B cell (primary cell): ENCODE results near the gene ECM2. TPM values are rescaled to one million over a fixed set of nuclear protein-coding genes. Genes with fewer than 3 reads are reported as not detected.

Experiments used
- ATAC-seq: fragments of 200-7000 bp; cut with Tn5 transposase; one replicate; pipeline ENCODE4 v1.10.0; 2021; ENCODE audit warnings: low read depth, mild to moderate bottlenecking, moderate number of reproducible peaks, moderate library complexity
- CTCF ChIA-PET: fragments of 350-600 bp; sonication (Branson Sonifier 250); formaldehyde crosslinking; loops from one replicate; lab custom pipeline; 2021; ENCODE audit warnings: antibody characterized with exemption, inconsistent platforms; lab: Charles Lee
- POLR2A ChIA-PET: fragments of 350-600 bp; sonication (Branson Sonifier 250); formaldehyde crosslinking; loops from one replicate; lab custom pipeline; 2021; ENCODE audit warnings: antibody characterized with exemption; lab: Charles Lee
- DNase-seq: peaks from one replicate; pipeline ENCODE4 v3.0.0; 2013
- H2AFZ ChIP-seq: 2 replicates; pipeline ENCODE4 v1.6.1; 2012; ENCODE audit warnings: mild to moderate bottlenecking, low read depth, low read length; ENCODE audit not compliant: insufficient read depth, poor library complexity, severe bottlenecking
- H3K27ac ChIP-seq, 2 donors: 1 replicate in 1 of 2; 2 replicates in 1 of 2; pipeline ENCODE4 v1.5.1; 2012 to 2013; ENCODE audit warnings: low read length in 2 of 2, mild to moderate bottlenecking in 2 of 2, moderate library complexity in 1 of 2
- H3K27me3 ChIP-seq, 4 experiments: fragments of 200-600 bp in 1 of 4; sonication (generic) in 1 of 4; replicated peaks in 1 of 4; 1 replicate in 2 of 4; 2 replicates in 2 of 4; pipeline versions ENCODE4 v1.6.1 to v1.7.0; 2013 to 2016; ENCODE audit warnings: low read length in 3 of 4, mild to moderate bottlenecking in 2 of 4, mixed read lengths in 1 of 4, moderate library complexity in 1 of 4; ENCODE audit not compliant: insufficient read depth in 4 of 4, control insufficient read depth in 3 of 4; ENCODE audit errors: control extremely low read depth in 1 of 4
- H3K36me3 ChIP-seq, 2 experiments: replicated peaks in 1 of 2; 1 replicate in 1 of 2; 2 replicates in 1 of 2; pipeline versions ENCODE4 v1.6.1 to v1.7.1; 2013; ENCODE audit warnings: low read length in 1 of 2; ENCODE audit not compliant: insufficient read depth in 2 of 2, control insufficient read depth in 1 of 2; ENCODE audit errors: control extremely low read depth in 1 of 2, extremely low read depth in 1 of 2
- H3K4me1 ChIP-seq, 2 donors: fragments of 200-600 bp in 1 of 2; sonication (generic) in 1 of 2; 1 replicate in 1 of 2; 2 replicates in 1 of 2; pipeline versions ENCODE4 v1.5.1 to v1.6.1; 2013 to 2017; ENCODE audit warnings: low read length in 2 of 2; ENCODE audit not compliant: control insufficient read depth in 2 of 2, insufficient read depth in 2 of 2
- H3K4me2 ChIP-seq: replicated peaks from 2 replicates; pipeline ENCODE3; 2012; ENCODE audit warnings: mild to moderate bottlenecking, low read depth, low read length; ENCODE audit not compliant: poor library complexity, severe bottlenecking
- H3K4me3 ChIP-seq, 5 experiments: fragments of 200-600 bp in 1 of 5; sonication (generic) in 1 of 5; 1 replicate in 3 of 5; 2 replicates in 2 of 5; pipeline versions ENCODE4 v1.5.1 to v1.7.0; 2011 to 2016; ENCODE audit warnings: low read length in 4 of 5, mild to moderate bottlenecking in 4 of 5, low read depth in 2 of 5, control low read depth in 1 of 5, moderate library complexity in 1 of 5; ENCODE audit not compliant: insufficient read depth in 1 of 5; ENCODE audit errors: control extremely low read depth in 1 of 5, extremely low read depth in 1 of 5
- H3K79me2 ChIP-seq: fragments of 200-600 bp; sonication (generic); one replicate; pipeline ENCODE4 v1.6.0; 2016; ENCODE audit warnings: low read length; ENCODE audit not compliant: control insufficient read depth, insufficient read depth
- H3K9ac ChIP-seq: fragments of 200-600 bp; sonication (generic); 2 replicates; pipeline ENCODE4 v1.6.1; 2017; ENCODE audit warnings: mild to moderate bottlenecking, low read length, moderate library complexity
- H3K9me3 ChIP-seq, 3 donors: one replicate each; pipeline versions ENCODE4 v1.6.1 to v1.7.1; 2013; ENCODE audit warnings: low read length in 2 of 3; ENCODE audit not compliant: control insufficient read depth in 2 of 3, insufficient read depth in 1 of 3; ENCODE audit errors: control extremely low read depth in 1 of 3
- H4K20me1 ChIP-seq: 2 replicates; pipeline ENCODE4 v1.6.0; 2012; ENCODE audit warnings: mild to moderate bottlenecking, low read length; ENCODE audit not compliant: insufficient read depth, control insufficient read depth, poor library complexity, severe bottlenecking
- H3K27ac Mint-ChIP-seq: one replicate; pipeline ENCODE4 v1.8.0; 2021; ENCODE audit warnings: mixed read lengths
- H3K27me3 Mint-ChIP-seq: one replicate; pipeline ENCODE4 v1.8.0; 2021; ENCODE audit warnings: mixed read lengths
- H3K4me1 Mint-ChIP-seq: one replicate; pipeline ENCODE4 v1.8.0; 2021; ENCODE audit warnings: mixed read lengths
- H3K4me3 Mint-ChIP-seq: one replicate; pipeline ENCODE4 v1.8.0; 2021; ENCODE audit warnings: mixed read lengths
- H3K9me3 Mint-ChIP-seq: one replicate; pipeline ENCODE4 v1.8.0; 2022; ENCODE audit warnings: mixed read lengths; ENCODE audit not compliant: insufficient read depth
- CTCF ChIP-seq: fragments of 200-600 bp; IDR thresholded peaks from one replicate; pipeline ENCODE4 v1.8.0; 2022; ENCODE audit warnings: antibody characterized with exemption, mild to moderate bottlenecking
- EZH2 ChIP-seq: IDR thresholded peaks from 2 replicates; pipeline ENCODE4 v1.6.1; 2012; ENCODE audit warnings: borderline replicate concordance, low read depth, mild to moderate bottlenecking, moderate library complexity, low read length; ENCODE audit not compliant: insufficient read depth, poor library complexity, severe bottlenecking
- intact Hi-C: fragments of 100-400 bp; cut with micrococcal nuclease; formaldehyde crosslinking; loops from one replicate; pipeline ENCODE4 v1.10.0; 2022
- polyA plus RNA-seq: library from polyadenylated mRNA; depleted of rRNA; stranded (reverse); fragments of >200 nt; gene quantifications from 2 replicates; pipeline ENCODE4 v1.2.3, GENCODE V29; 2012
- small RNA-seq: library from RNA; depleted of rRNA; stranded (forward); fragments of <200 nt; gene quantifications from one replicate; pipeline ENCODE3, GENCODE V24; 2012; ENCODE audit warnings: low replicate concordance, low read depth; ENCODE audit not compliant: insufficient read length
- total RNA-seq, 2 donors: library from RNA; stranded (reverse); fragments of 120-200 nt in 1 of 2; gene quantifications; 1 replicate in 1 of 2; 2 replicates in 1 of 2; pipeline versions ENCODE4 v1.2.3 to v1.2.4, GENCODE V29; 2013 to 2022

Gene ECM2
- total and polyA plus RNA-seq, 2 donors (not counting 1 experiment from before 2014, with no cell fraction given) = not detected

GRCh38 chr9:92446536-92446935 lies 89.3 kb downstream of the ECM2 start:
- no peak overlapping the region for H3K4me2 ChIP-seq
- CTCF ChIA-PET = interaction anchor here (0.6 to 1.5 kb wide), 4 partner anchors 9 to 309 kb away, joined by 3 to 5 read pairs (median 3); no protein-coding TSS in a partner anchor
- POLR2A ChIA-PET = no interaction called here
- DNase-seq = no peak
- H3K4me3 ChIP-seq = no peak overlapping the region
- no peak overlapping the region for H2AFZ ChIP-seq
- no peaks in the 10 kb centered on the region for H4K20me1 ChIP-seq
- peaks cover 0 to 3% (median 0%) of the 10 kb centered on the region in 3 donors for H3K9me3 ChIP-seq
- Mint-ChIP-seq H3K4me3 (no peak overlapping the region), H3K27ac (no peak overlapping the region), H3K4me1 (no peaks in the 10 kb centered on the region), H3K27me3 (no peaks in the 10 kb centered on the region), H3K9me3 (no peaks in the 10 kb centered on the region)
- H3K9ac ChIP-seq = no peak overlapping the region
- intact Hi-C loops = no loop called here
- H3K36me3 ChIP-seq = no peaks in the 10 kb centered on the region
- no peaks in the 10 kb centered on the region for H3K27me3 ChIP-seq
- H3K79me2 ChIP-seq = no peaks in the 10 kb centered on the region
- ATAC-seq = no peak
- no peaks in the 10 kb centered on the region for H3K4me1 ChIP-seq
- TF ChIP-seq CTCF (no peak), EZH2 (no peak)
- no peak overlapping the region for H3K27ac ChIP-seq

Small RNAs within 50 kb of the gene (small RNA-seq; reads per million reads assigned to genes)
- not detected for gene AL157827.1
- gene MIR4670 = not detected

Other genes with a start within 250 kb of the ECM2 start
- gene IARS1, start 242.3 kb downstream of the ECM2 start, total RNA-seq = 82.8 and 94.5 TPM in 2 replicates
- gene IARS1, start 242.3 kb downstream of the ECM2 start, polyA plus RNA-seq = 22.3 and 31.6 TPM in 2 replicates
- 89.1 and 91.0 TPM in 2 replicates for gene NOL8, start 210.6 kb downstream of the ECM2 start, total RNA-seq
- 19.9 and 33.1 TPM in 2 replicates for gene NOL8, start 210.6 kb downstream of the ECM2 start, polyA plus RNA-seq
- gene CENPP, start 210.0 kb downstream of the ECM2 start, total RNA-seq = 5.3 and 6.2 TPM in 2 replicates
- gene CENPP, start 210.0 kb downstream of the ECM2 start, polyA plus RNA-seq = 1.4 and 3.1 TPM in 2 replicates
- gene OGN, start 131.4 kb downstream of the ECM2 start, total RNA-seq = not detected in 2 replicates
- gene OGN, start 131.4 kb downstream of the ECM2 start, polyA plus RNA-seq = not detected in 2 replicates
- gene OMD, start 111.5 kb downstream of the ECM2 start, total RNA-seq = not detected in 2 replicates
- not detected in 2 replicates for gene OMD, start 111.5 kb downstream of the ECM2 start, polyA plus RNA-seq
- not detected in 2 replicates for gene ASPN, start 53.5 kb downstream of the ECM2 start, total RNA-seq
- gene ASPN, start 53.5 kb downstream of the ECM2 start, polyA plus RNA-seq = not detected in 2 replicates
- 6.8 and 8.5 TPM in 2 replicates for gene IPPK, start 134.1 kb upstream of the ECM2 start, total RNA-seq
- 8.7 and 15.5 TPM in 2 replicates for gene IPPK, start 134.1 kb upstream of the ECM2 start, polyA plus RNA-seq
- gene BICD2, start 228.8 kb upstream of the ECM2 start, total RNA-seq = 49.5 and 50.4 TPM in 2 replicates
- 15.1 and 33.2 TPM in 2 replicates for gene BICD2, start 228.8 kb upstream of the ECM2 start, polyA plus RNA-seq